GM12878 (cell line): ENCODE results near the gene CD2AP. TPM values are rescaled to one million over a fixed set of nuclear protein-coding genes. Genes with fewer than 3 reads are reported as not detected.

ENCODE experiments used
- ATAC-seq: fragments of 200-7000 bp; cut with Tn5 transposase; 3 replicates; pipeline ENCODE4 v1.9.1; 2020; ENCODE audit warnings: mild to moderate bottlenecking, moderate library complexity
- BruUV-seq: library from RNA; stranded (reverse); fragments of 400-500 nt; replicated peaks from 2 replicates; lab custom pipeline; 2021; lab: Mats Ljungman, UMichigan
- CTCF ChIA-PET: fragments of 300-600 bp; sonication (Branson Sonifier 250); formaldehyde crosslinking; extraction: SDS; loops from one replicate; lab custom pipeline; 2021; ENCODE audit warnings: inconsistent platforms; lab: Yijun Ruan, JAX
- POLR2A ChIA-PET: fragments of 350-600 bp; formaldehyde crosslinking; extraction: SDS; loops from one replicate; lab custom pipeline; 2021; ENCODE audit warnings: inconsistent platforms; lab: Charles Lee
- RAD21 ChIA-PET: fragments of 300-600 bp; sonication (Branson Sonifier 250); formaldehyde crosslinking; loops from one replicate; lab custom pipeline; 2023; ENCODE audit warnings: antibody characterized with exemption; ENCODE audit not compliant: unreplicated experiment; lab: Charles Lee
- SMC1A ChIA-PET: fragments of 300-600 bp; sonication (Branson Sonifier 250); formaldehyde crosslinking; loops from one replicate; lab custom pipeline; 2023; ENCODE audit not compliant: unreplicated experiment, uncharacterized antibody; lab: Charles Lee
- DNase-seq: peaks from one replicate; pipeline ENCODE4 v3.0.0-alpha.2; 2011; ENCODE audit warnings: low read depth, low spot score
- FAIRE-seq: peaks from 3 replicates; lab custom pipeline; 2011; peaks lifted over from hg19 to GRCh38; lab: Jason Lieb, UNC
- H2AFZ ChIP-seq: 2 replicates; pipeline ENCODE4 v1.6.0; 2011; ENCODE audit warnings: low read depth, low read length, control low read depth; ENCODE audit not compliant: control insufficient read depth
- H3K27ac ChIP-seq: 2 replicates; pipeline ENCODE4 v1.5.1; 2011; ENCODE audit warnings: control low read depth; ENCODE audit not compliant: control insufficient read depth, insufficient read depth
- H3K27me3 ChIP-seq, 2 experiments: replicated peaks in 1 of 2; 2 replicates each; pipeline versions ENCODE4 v1.6.0 to v1.6.1; 2011; ENCODE audit warnings: low read length in 1 of 2; ENCODE audit not compliant: control insufficient read depth in 2 of 2, insufficient read depth in 2 of 2
- H3K36me3 ChIP-seq, 2 experiments: 2 replicates each; pipeline ENCODE4 v1.5.1; 2011; ENCODE audit warnings: low read length in 1 of 2; ENCODE audit not compliant: control insufficient read depth in 2 of 2, insufficient read depth in 2 of 2
- H3K4me1 ChIP-seq: 2 replicates; pipeline ENCODE4 v1.6.1; 2011; ENCODE audit warnings: mild to moderate bottlenecking, low read length, moderate library complexity, mixed read lengths; ENCODE audit not compliant: control insufficient read depth, insufficient read depth
- H3K4me2 ChIP-seq: 2 replicates; pipeline ENCODE4 v1.6.0; 2011; ENCODE audit warnings: control low read depth; ENCODE audit not compliant: control insufficient read depth, insufficient read depth
- H3K4me3 ChIP-seq: fragments of 200-600 bp; sonication (generic); 2 replicates; pipeline ENCODE4 v1.5.1; 2016
- H3K79me2 ChIP-seq: 2 replicates; pipeline ENCODE4 v1.6.0; 2011; ENCODE audit warnings: low read length; ENCODE audit not compliant: control insufficient read depth, insufficient read depth
- H3K9ac ChIP-seq: 2 replicates; pipeline ENCODE4 v1.8.0; 2011; ENCODE audit warnings: low read length, control low read depth, mixed read lengths; ENCODE audit not compliant: control insufficient read depth, insufficient read depth
- H3K9me3 ChIP-seq: replicated peaks from 3 replicates; pipeline ENCODE4 v1.5.1; 2011; ENCODE audit warnings: mild to moderate bottlenecking, low read length; ENCODE audit not compliant: control insufficient read depth, insufficient read depth
- H4K20me1 ChIP-seq: 2 replicates; pipeline ENCODE4 v1.6.0; 2011; ENCODE audit not compliant: control insufficient read depth, insufficient read depth
- BCL11A ChIP-seq: IDR thresholded peaks from 2 replicates; pipeline ENCODE4 v1.6.1; 2011; ENCODE audit warnings: low read depth, low read length
- CEBPB ChIP-seq, 2 experiments: fragments of 150-350 bp in 1 of 2; IDR thresholded peaks; 2 replicates each; pipeline ENCODE4 v1.6.1; 2012 to 2014; ENCODE audit warnings: low read depth in 2 of 2, low read length in 2 of 2, borderline replicate concordance in 1 of 2, inconsistent platforms in 1 of 2
- EGR1 ChIP-seq, 2 experiments: IDR thresholded peaks; 1 replicate in 1 of 2; 2 replicates in 1 of 2; pipeline ENCODE4 v1.6.1; 2011 to 2012; ENCODE audit warnings: low read depth in 2 of 2, low read length in 2 of 2, borderline replicate concordance in 1 of 2, mild to moderate bottlenecking in 1 of 2, moderate library complexity in 1 of 2
- IKZF1 ChIP-seq: fragments of 450-650 bp; conservative IDR thresholded peaks from 2 replicates; pipeline ENCODE4 v1.6.1; 2017; ENCODE audit warnings: antibody characterized with exemption, mild to moderate bottlenecking
- MYC ChIP-seq: IDR thresholded peaks from 2 replicates; pipeline ENCODE4 v1.6.1; 2011; ENCODE audit warnings: mild to moderate bottlenecking, low read length, moderate library complexity, inconsistent platforms; ENCODE audit not compliant: insufficient read depth, insufficient replicate concordance, insufficient read length, severe bottlenecking
- NFXL1 ChIP-seq: fragments of 450-650 bp; IDR thresholded peaks from 2 replicates; pipeline ENCODE4 v1.6.1; 2017; ENCODE audit warnings: antibody characterized with exemption, mild to moderate bottlenecking, borderline replicate concordance
- NRF1 ChIP-seq: conservative IDR thresholded peaks from 2 replicates; pipeline ENCODE4 v1.6.1; 2011; ENCODE audit warnings: mild to moderate bottlenecking, low read depth, low read length, improper control_type of control experiment
- RAD51 ChIP-seq: fragments of 450-650 bp; IDR thresholded peaks from 2 replicates; pipeline ENCODE4 v1.6.1; 2016; ENCODE audit warnings: moderate library complexity, mild to moderate bottlenecking, inconsistent platforms
- SRF ChIP-seq, 2 experiments: IDR thresholded peaks; 2 replicates each; pipeline ENCODE4 v1.6.1; 2011; ENCODE audit warnings: low read depth in 2 of 2, low read length in 2 of 2, mild to moderate bottlenecking in 1 of 2, moderate library complexity in 1 of 2
- TCF7 ChIP-seq: IDR thresholded peaks from 2 replicates; pipeline ENCODE4 v1.6.1; 2014; ENCODE audit warnings: antibody characterized with exemption, borderline replicate concordance
- USF2 ChIP-seq: IDR thresholded peaks from 2 replicates; pipeline ENCODE4 v1.6.1; 2011; ENCODE audit warnings: low read depth, low read length, improper control_type of control experiment, borderline replicate concordance
- WRNIP1 ChIP-seq: IDR thresholded peaks from 2 replicates; pipeline ENCODE4 v1.6.1; 2011; ENCODE audit warnings: low read depth, low read length, improper control_type of control experiment, borderline replicate concordance
- WGBS: methylation state at CpG from one replicate; pipeline ENCODE4 v1.1.6; 2016; ENCODE audit warnings: low lambda C conversion rate; ENCODE audit not compliant: insufficient replicate concordance, insufficient coverage; ENCODE audit errors: missing lambda C conversion rate; 5-methylcytosine and 5-hydroxymethylcytosine counted together
- in situ Hi-C: fragments of 300-500 bp; cut with MboI; formaldehyde crosslinking; loops from 9 replicates; pipeline ENCODE4 v1.14.3; 2018; ENCODE audit warnings: mixed read lengths
- intact Hi-C: fragments of 100-400 bp; cut with micrococcal nuclease; formaldehyde crosslinking; loops from one replicate; pipeline ENCODE4 v1.14.2; 2022; ENCODE audit not compliant: unreplicated experiment
- polyA plus RNA-seq, 11 experiments: library from polyadenylated mRNA; depleted of rRNA in 4 of 11; unstranded in 6 of 11; stranded (reverse) in 5 of 11; fragments of >200 nt; fragmentation: Nextera tagmentation in 4 of 11; fragmentation: Illumina TruSeq in 1 of 11; extraction: Ambion mirVana in 4 of 11; extraction: Trizol in 1 of 11; gene quantifications; 1 replicate in 1 of 11; 2 replicates in 10 of 11; pipeline versions ENCODE4 v1.2.1 to v1.2.3, GENCODE V29; 2011 to 2016; ENCODE audit warnings: inconsistent platforms in 2 of 11, missing spikeins in 2 of 11, low read depth in 1 of 11
- total RNA-seq, 4 experiments: library from RNA; depleted of rRNA in 3 of 4; stranded (reverse); fragments of >200 nt in 3 of 4; fragmentation: Illumina TruSeq in 1 of 4; extraction: Trizol in 1 of 4; gene quantifications; 2 replicates each; pipeline versions ENCODE4 v1.2.1 to v1.2.3, GENCODE V29; 2013 to 2021

The CD2AP gene
- total and polyA plus RNA-seq, 10 of the 15 experiments (the other 5 are each of a cell fraction or from before 2014, with no cell fraction given), result 5.4 to 46.6 (median 20.9) TPM

- Histone ChIP-seq H3K4me2 (no peak overlapping the region), H2AFZ (no peak overlapping the region), H3K36me3 (no peaks in the 10 kb centered on the region), H3K9ac (no peak overlapping the region), H3K79me2 (no peaks in the 10 kb centered on the region), H3K4me3 (no peak overlapping the region), H3K27me3 (no peaks in the 10 kb centered on the region), H3K9me3 (no peaks in the 10 kb centered on the region), H4K20me1 (no peaks in the 10 kb centered on the region), H3K4me1 (no peaks in the 10 kb centered on the region), H3K27ac (no peak overlapping the region)
- TF ChIP-seq SRF (IDR thresholded peaks at IDR 0.05; ENCODE audit: low read depth in 2 of 2, low read length in 2 of 2), result no peak
- TF ChIP-seq TCF7, result no peak
- TF ChIP-seq WRNIP1, result no peak
- TF ChIP-seq NRF1, result no peak
- TF ChIP-seq NFXL1, result no peak
- no peak for TF ChIP-seq RAD51
- no peak for TF ChIP-seq EGR1 (IDR thresholded peaks at IDR 0.05; ENCODE audit: borderline replicate concordance in 1 of 2, low read depth in 2 of 2, low read length in 2 of 2)
- TF ChIP-seq MYC, result no peak
- no peak for TF ChIP-seq CEBPB (IDR thresholded peaks at IDR 0.05; ENCODE audit: borderline replicate concordance in 1 of 2, low read depth in 2 of 2, low read length in 2 of 2)
- no peak for TF ChIP-seq BCL11A
- no peak for TF ChIP-seq USF2
- no peak for TF ChIP-seq IKZF1
- FAIRE-seq, result no peak
- WGBS, result 95% methylated on average over 1 of the region's 1 CpG
- no TSS peak for BruUV-seq
- RAD21 ChIA-PET, result no interaction called here
- SMC1A ChIA-PET, result no interaction called here
- POLR2A ChIA-PET, result no interaction called here
- ATAC-seq, result no peak
- CTCF ChIA-PET, result no interaction called here
- intact Hi-C loops, result no loop called here
- in situ Hi-C loops, result no loop called here
- no peak for DNase-seq
These were observed 5.7 kb upstream of the CD2AP start for GRCh38 chr6:47471911-47472310.
